Prostate gland (tissue), 2 donors: ENCODE results near the gene NARS2.
"Not testable (repeated sequence)": the region's sequence is repeated elsewhere in the genome, so short reads cannot be mapped to it uniquely, and the experiment has no call there.

Source experiments
- CTCF ChIP-seq, 4 experiments: fragments of 200-600 bp in 2 of 4; fragments of 450-650 bp in 2 of 4; sonication (generic) in 2 of 4; IDR thresholded peaks; 1 replicate in 3 of 4; 2 replicates in 1 of 4; pipeline ENCODE4 v1.5.1; 2016 to 2019; ENCODE audit warnings: antibody characterized with exemption in 4 of 4, mild to moderate bottlenecking in 2 of 4, moderate library complexity in 2 of 4
- POLR2A ChIP-seq: fragments of 450-650 bp; IDR thresholded peaks from one replicate; pipeline ENCODE4 v1.6.1; 2016; ENCODE audit warnings: antibody characterized with exemption, mild to moderate bottlenecking
- POLR2AphosphoS5 ChIP-seq: sonication (generic); formaldehyde crosslinking; IDR thresholded peaks from one replicate; pipeline ENCODE4 v1.6.1; 2017; ENCODE audit warnings: antibody characterized with exemption

- TF ChIP-seq POLR2A; CTCF (IDR thresholded peaks at IDR 0.05); POLR2AphosphoS5: not testable (repeated sequence)
Observed at GRCh38 chr11:78602771-78603170, 28.1 kb upstream of the NARS2 start.
